Suprapubic skin (tissue), 4 donors: Measurements from ENCODE around the gene CYB5RL. TPM values are rescaled to one million over a fixed set of nuclear protein-coding genes. Genes with fewer than 3 reads are reported as not detected.

ENCODE experiments used
- DNase-seq, 2 donors: peaks; one replicate each; pipeline ENCODE4 v3.0.0-alpha.2; 2019; ENCODE audit warnings: low spot score in 2 of 2
- H3K27ac ChIP-seq: fragments of 200-600 bp; sonication (generic); one replicate; pipeline ENCODE4 v1.5.1; 2019
- H3K27me3 ChIP-seq: fragments of 200-600 bp; sonication (generic); one replicate; pipeline ENCODE4 v1.5.1; 2019
- H3K36me3 ChIP-seq: fragments of 200-600 bp; sonication (generic); one replicate; pipeline ENCODE4 v1.5.1; 2019
- H3K4me1 ChIP-seq: fragments of 200-600 bp; sonication (generic); one replicate; pipeline ENCODE4 v1.5.1; 2019
- H3K4me3 ChIP-seq: fragments of 200-600 bp; sonication (generic); one replicate; pipeline ENCODE4 v1.5.1; 2019; ENCODE audit warnings: mild to moderate bottlenecking
- H3K9me3 ChIP-seq: fragments of 200-600 bp; sonication (generic); one replicate; pipeline ENCODE4 v1.5.1; 2019
- EP300 ChIP-seq: sonication (generic); formaldehyde crosslinking; IDR thresholded peaks from one replicate; pipeline ENCODE4 v1.6.1; 2017; ENCODE audit warnings: antibody characterized with exemption
- POLR2A ChIP-seq, 2 donors: fragments of 450-650 bp; IDR thresholded peaks; one replicate each; pipeline ENCODE4 v1.6.1; 2017; ENCODE audit warnings: antibody characterized with exemption in 2 of 2, mild to moderate bottlenecking in 2 of 2, moderate library complexity in 2 of 2
- POLR2AphosphoS5 ChIP-seq, 3 donors: sonication (generic); formaldehyde crosslinking; IDR thresholded peaks; one replicate each; pipeline ENCODE4 v1.6.1; 2017; ENCODE audit warnings: antibody characterized with exemption in 3 of 3
- WGBS: methylation state at CpG from one replicate; pipeline ENCODE4 v1.1.5; 2018; 5-methylcytosine and 5-hydroxymethylcytosine counted together
- total RNA-seq, 4 donors: library from RNA; depleted of rRNA; stranded (reverse); fragments of >200 nt; gene quantifications; one replicate each; pipeline ENCODE4 v1.1.0, GENCODE V29; 2016
- TF ChIP-seq, protein P1 (sequence below), 2 donors: fragments of 200-600 bp in 1 of 2; fragments of 450-650 bp in 1 of 2; sonication (generic) in 1 of 2; IDR thresholded peaks; one replicate each; pipeline ENCODE4 v1.5.1; 2016 to 2019; ENCODE audit warnings: antibody characterized with exemption in 2 of 2, mild to moderate bottlenecking in 1 of 2, moderate library complexity in 1 of 2

The CYB5RL gene
- total RNA-seq, 4 donors from 2014 or later, result 5.0 to 12.6 (median 5.4) TPM

DNA sequence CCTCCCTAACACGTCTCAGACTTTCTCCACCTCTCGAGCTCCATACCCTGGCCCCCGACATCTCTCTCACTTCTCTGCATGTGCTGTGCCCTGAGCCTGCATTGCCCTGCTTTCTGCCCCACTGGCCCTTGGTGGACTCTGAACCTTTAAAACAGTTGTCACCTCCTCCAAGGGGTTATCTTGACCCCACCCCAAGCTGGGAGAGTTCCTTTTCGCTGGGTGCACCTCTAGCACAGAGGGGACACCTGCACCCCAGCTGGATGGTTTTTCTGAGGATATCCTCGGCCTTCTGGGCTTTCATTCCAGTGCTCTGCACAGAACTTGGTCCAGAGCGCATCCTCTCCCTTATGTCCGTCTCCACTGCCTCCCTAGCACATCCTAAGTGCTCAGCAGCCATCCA, 42.8 kb downstream of the CYB5RL start:
- no peaks in the 10 kb centered on the region for H3K36me3 ChIP-seq
- TF ChIP-seq POLR2AphosphoS5 (IDR thresholded peaks at IDR 0.05), result no peak
- no peak for TF ChIP-seq EP300
- TF ChIP-seq POLR2A (IDR thresholded peaks at IDR 0.05), result no peak
- TF ChIP-seq, protein P1, sequence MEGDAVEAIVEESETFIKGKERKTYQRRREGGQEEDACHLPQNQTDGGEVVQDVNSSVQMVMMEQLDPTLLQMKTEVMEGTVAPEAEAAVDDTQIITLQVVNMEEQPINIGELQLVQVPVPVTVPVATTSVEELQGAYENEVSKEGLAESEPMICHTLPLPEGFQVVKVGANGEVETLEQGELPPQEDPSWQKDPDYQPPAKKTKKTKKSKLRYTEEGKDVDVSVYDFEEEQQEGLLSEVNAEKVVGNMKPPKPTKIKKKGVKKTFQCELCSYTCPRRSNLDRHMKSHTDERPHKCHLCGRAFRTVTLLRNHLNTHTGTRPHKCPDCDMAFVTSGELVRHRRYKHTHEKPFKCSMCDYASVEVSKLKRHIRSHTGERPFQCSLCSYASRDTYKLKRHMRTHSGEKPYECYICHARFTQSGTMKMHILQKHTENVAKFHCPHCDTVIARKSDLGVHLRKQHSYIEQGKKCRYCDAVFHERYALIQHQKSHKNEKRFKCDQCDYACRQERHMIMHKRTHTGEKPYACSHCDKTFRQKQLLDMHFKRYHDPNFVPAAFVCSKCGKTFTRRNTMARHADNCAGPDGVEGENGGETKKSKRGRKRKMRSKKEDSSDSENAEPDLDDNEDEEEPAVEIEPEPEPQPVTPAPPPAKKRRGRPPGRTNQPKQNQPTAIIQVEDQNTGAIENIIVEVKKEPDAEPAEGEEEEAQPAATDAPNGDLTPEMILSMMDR (IDR thresholded peaks at IDR 0.05), result no peak
- no peak for DNase-seq
- no peaks in the 10 kb centered on the region for H3K9me3 ChIP-seq
- H3K4me1 ChIP-seq, result peaks cover 18% of the 10 kb centered on the region
- no peak overlapping the region for H3K27ac ChIP-seq
- WGBS, result 96% methylated on average over 7 of the region's 7 CpGs
- H3K4me3 ChIP-seq, result no peak overlapping the region
- H3K27me3 ChIP-seq, result no peaks in the 10 kb centered on the region

DNA sequence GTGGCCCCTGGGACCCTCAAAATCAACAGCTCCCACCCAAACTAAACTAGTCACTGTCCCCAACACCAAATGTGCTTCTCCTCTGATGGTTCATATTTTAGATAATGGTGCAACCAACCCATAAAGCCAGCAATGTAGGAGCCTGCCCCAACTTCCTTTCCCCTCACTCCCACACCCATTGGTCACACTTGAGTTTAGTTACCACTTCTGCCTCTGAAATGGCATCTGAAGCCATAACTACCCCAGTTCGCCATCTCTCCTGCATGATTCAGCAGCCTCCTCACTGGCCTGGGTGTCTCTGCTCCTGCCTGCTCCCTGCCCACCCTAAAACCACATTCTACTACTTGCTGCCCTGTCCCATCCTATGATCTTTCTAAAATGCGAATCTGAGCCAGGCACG, 43.6 kb downstream of the CYB5RL start:
- Histone ChIP-seq H3K27ac (no peak overlapping the region), H3K36me3 (no peaks in the 10 kb centered on the region), H3K9me3 (no peaks in the 10 kb centered on the region), H3K27me3 (no peaks in the 10 kb centered on the region), H3K4me1 (peaks cover 14% of the 10 kb centered on the region), H3K4me3 (no peak overlapping the region)
- TF ChIP-seq EP300, result no peak
- no peak for TF ChIP-seq POLR2AphosphoS5 (IDR thresholded peaks at IDR 0.05)
- TF ChIP-seq, protein P1 (IDR thresholded peaks at IDR 0.05), result no peak
- TF ChIP-seq POLR2A (IDR thresholded peaks at IDR 0.05), result no peak
- WGBS, result 97% methylated on average over 3 of the region's 3 CpGs
- DNase-seq, result no peak

DNA sequence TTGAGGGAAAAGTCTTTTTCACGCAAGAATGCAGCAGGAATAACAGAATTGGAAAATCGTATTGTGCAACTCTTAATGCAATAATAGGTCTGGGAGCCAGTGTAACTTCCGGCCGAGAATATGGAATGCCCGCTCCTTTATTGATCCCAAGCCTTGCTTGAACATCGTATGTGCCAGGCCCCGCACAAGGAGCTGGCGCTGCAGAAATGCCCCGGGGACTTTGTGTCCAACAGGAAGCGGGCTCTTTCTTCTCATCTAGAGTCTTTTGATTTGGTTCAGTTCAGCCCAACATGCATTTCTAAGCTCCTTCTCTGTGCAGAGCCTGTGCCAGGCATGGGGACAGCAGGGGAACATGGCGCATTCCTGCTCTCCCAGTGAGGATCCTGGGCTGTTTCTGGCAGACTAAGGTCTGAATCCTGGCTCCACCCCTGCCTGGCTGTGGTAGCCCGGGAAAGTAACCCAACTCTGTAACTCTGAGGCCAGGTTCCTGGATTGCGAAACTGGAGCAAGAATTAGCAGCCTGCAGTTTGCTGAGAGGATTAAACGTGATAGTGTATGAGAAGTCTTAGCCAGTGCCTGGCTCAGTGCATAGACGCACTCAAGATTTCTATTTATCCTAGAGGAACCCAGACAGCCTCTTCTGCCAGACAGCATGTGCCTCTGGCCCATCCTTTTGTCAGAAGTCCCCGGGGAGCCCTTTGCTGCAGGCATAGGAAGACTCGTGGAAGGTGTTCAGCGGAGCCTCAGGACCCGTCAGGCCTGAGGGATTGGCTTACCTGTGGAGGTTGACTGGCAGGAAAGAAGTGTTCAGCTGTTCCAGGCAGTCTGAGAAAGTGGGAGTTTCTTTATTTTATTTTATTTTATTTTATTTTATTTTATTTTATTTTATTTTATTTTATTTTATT, 46.0 kb downstream of the CYB5RL start:
- peaks cover 14% of the 10 kb centered on the region for H3K4me1 ChIP-seq
- no peak for TF ChIP-seq POLR2AphosphoS5 (IDR thresholded peaks at IDR 0.05)
- H3K36me3 ChIP-seq, result no peaks in the 10 kb centered on the region
- H3K27ac ChIP-seq, result peak overlapping the region; percentile 69
- DNase-seq, result peak; percentile 85 to 87
- H3K27me3 ChIP-seq, result no peaks in the 10 kb centered on the region
- peak overlapping the region; percentile 8 for H3K4me3 ChIP-seq
- no peaks in the 10 kb centered on the region for H3K9me3 ChIP-seq
- 35% methylated on average over 19 of the region's 19 CpGs for WGBS

DNA sequence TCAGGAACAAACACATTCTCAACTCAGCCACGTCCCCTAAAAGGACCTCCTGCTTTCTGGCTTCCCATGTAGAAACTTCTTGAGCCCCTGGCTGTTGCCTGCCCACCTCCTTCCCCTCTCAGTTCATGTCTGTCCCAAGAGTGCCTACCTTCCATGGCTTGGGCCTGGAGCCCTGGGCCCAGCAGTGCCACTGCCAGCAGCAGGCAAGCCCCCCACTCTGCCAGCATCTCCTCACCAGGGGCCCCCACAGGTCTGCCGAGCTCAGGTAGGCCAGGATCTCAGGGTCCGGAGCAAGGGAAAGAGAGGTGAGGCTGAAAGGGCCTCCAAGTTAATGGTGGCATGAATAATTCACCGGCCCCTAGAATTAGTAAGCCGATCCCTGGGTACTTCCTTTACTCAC, 47.1 kb downstream of the CYB5RL start, which contains the start of gene CDCP2:
Gene CDCP2 (minus strand): TSS at position 305 of the 400 bp plus-strand sequence. CDS start 78 bp downstream, at position 227.
- H3K4me3 ChIP-seq, result peak within 1 kb of the TSS; percentile 8
- H3K9me3 ChIP-seq, result no peaks in the 10 kb centered on the region
- TF ChIP-seq EP300 (no peak), POLR2A (IDR thresholded peaks at IDR 0.05) (no peak), POLR2AphosphoS5 (IDR thresholded peaks at IDR 0.05) (no peak)
- TF ChIP-seq, protein P1 (IDR thresholded peaks at IDR 0.05), result no peak
- H3K27ac ChIP-seq, result peak within 1 kb of the TSS; percentile 69
- WGBS, result 100% methylated on average over 5 of the region's 5 CpGs
- H3K27me3 ChIP-seq, result no peaks in the 10 kb centered on the region
- peaks cover 14% of the 10 kb centered on the region for H3K4me1 ChIP-seq
- no peaks in the 10 kb centered on the region for H3K36me3 ChIP-seq
- DNase-seq, result no peak

DNA sequence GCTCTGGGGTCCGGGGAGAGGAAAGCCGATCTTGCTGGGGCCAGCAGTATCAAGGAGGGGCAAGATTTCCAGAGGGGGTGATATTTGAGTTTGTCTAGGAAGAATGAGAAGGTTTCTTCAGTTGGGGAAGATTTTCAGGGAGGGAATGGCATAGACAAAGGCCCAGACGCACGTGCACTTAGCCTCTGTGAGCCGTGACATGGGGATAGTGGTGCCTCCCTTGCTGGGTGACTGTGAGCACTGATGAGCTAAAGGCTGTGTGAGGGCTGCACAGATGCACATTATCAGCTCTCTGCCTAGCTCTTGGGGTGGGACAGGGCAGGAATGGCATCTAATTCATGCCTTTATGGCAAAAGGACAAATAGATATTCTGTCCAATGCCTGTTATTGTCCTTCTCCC, 48.8 kb downstream of the CYB5RL start:
- H3K27me3 ChIP-seq, result no peaks in the 10 kb centered on the region
- H3K4me1 ChIP-seq, result peaks cover 14% of the 10 kb centered on the region
- no peak overlapping the region for H3K27ac ChIP-seq
- WGBS, result 86% methylated on average over 5 of the region's 5 CpGs
- TF ChIP-seq POLR2A (IDR thresholded peaks at IDR 0.05) (no peak), POLR2AphosphoS5 (IDR thresholded peaks at IDR 0.05) (no peak), EP300 (no peak)
- TF ChIP-seq, protein P1 (IDR thresholded peaks at IDR 0.05), result no peak
- H3K9me3 ChIP-seq, result no peaks in the 10 kb centered on the region
- no peak for DNase-seq
- H3K4me3 ChIP-seq, result no peak overlapping the region
- no peaks in the 10 kb centered on the region for H3K36me3 ChIP-seq

Other genes with a start within 250 kb of the CYB5RL start
- under 1 TPM in 1 of 4 donors, not detected in 3; 0.25 TPM for gene LDLRAD1, start 181.8 kb downstream of the CYB5RL start, total RNA-seq
- gene TMEM59, start 146.8 kb downstream of the CYB5RL start, total RNA-seq, result 100 to 1,000 TPM; 157 to 323 (median 234) TPM
- gene TCEANC2, start 146.4 kb downstream of the CYB5RL start, total RNA-seq, result 1 to 10 TPM; 4.8 to 8.1 (median 6.4) TPM
- not detected for gene CDCP2, start 47.0 kb downstream of the CYB5RL start, total RNA-seq
- 10 to 100 TPM; 63.2 to 83.3 (median 75.3) TPM for gene MRPL37, start 137 bp upstream of the CYB5RL start, total RNA-seq
- gene SSBP3, start 206.4 kb upstream of the CYB5RL start, total RNA-seq, result 10 to 100 TPM; 26.4 to 49.5 (median 37.1) TPM